ENCODE results near the gene DGAT2L6.
A peak's percentile ranks its signal among the peaks of the same experiment; 100 is the strongest.

The DGAT2L6 gene, protein sequence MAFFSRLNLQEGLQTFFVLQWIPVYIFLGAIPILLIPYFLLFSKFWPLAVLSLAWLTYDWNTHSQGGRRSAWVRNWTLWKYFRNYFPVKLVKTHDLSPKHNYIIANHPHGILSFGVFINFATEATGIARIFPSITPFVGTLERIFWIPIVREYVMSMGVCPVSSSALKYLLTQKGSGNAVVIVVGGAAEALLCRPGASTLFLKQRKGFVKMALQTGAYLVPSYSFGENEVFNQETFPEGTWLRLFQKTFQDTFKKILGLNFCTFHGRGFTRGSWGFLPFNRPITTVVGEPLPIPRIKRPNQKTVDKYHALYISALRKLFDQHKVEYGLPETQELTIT

DNA sequence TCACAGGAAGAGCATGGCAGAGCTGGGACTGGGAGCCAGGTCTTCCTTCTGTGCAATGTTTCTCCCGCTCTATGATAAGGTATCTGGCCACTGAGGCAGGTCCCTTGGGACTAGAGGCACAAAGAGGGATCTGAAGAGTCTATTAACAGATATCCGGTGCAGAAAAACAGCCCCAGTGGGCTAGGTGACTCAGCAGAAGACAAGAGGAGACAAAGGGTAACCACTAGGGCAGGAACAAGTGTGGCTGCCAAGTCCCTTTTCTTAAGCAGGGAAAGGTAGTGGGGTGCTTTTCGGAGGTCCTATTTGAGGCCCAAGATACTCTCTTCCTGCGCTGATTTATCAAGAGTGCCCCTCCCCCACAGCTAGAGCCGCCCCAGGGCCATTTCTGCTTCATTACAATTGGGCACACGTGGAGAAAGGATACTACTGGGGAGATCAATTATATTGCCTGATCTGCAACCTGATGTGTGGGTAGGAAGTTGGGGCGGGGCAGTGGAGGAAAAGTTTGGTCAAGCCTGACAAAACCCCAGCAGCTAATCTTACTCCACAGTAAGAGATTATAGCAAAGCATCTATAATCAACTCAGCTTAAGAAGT lies at the start of gene DGAT2L6:
Gene DGAT2L6 (plus strand): TSS at position 546 of the 596 bp plus-strand sequence. CDS start 100 bp downstream, outside the sequence.
- Histone ChIP-seq H3K27ac (no peak within 1 kb of the TSS), H3K4me3 (no peak within 1 kb of the TSS)

- Histone ChIP-seq H3K4me3 (no peak overlapping the region), H3K27ac (no peak overlapping the region)
These were observed 49.2 kb upstream of the DGAT2L6 start for GRCh38 chrX:70128071-70128470.

DNA sequence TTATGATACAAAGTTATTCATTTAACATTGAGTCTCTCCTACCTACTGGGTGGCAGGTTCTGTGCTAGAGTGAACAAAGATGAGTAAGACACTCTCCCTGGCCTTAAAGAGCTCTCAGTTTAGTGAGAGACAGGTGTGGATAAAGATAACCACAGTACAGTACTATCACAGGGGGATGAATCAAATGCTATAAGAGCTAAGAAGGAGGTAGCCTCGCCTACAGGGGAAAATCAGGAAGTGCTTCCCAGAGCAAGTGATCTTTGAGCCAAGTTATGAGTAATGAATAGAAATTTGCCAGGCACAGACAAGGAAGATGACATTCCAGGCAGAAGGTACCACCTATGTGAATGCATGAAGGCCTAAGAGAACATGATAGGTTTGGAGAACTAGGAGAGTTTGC lies 47.5 kb upstream of the DGAT2L6 start:
- Histone ChIP-seq H3K27ac (no peak overlapping the region), H3K4me3 (no peak overlapping the region)

- peak overlapping the region in 1 of 21 experiments; percentile 80 for H3K27ac ChIP-seq
- H3K4me3 ChIP-seq: no peak overlapping the region
These were observed 45.1 kb upstream of the DGAT2L6 start for GRCh38 chrX:70132224-70132623.

DNA sequence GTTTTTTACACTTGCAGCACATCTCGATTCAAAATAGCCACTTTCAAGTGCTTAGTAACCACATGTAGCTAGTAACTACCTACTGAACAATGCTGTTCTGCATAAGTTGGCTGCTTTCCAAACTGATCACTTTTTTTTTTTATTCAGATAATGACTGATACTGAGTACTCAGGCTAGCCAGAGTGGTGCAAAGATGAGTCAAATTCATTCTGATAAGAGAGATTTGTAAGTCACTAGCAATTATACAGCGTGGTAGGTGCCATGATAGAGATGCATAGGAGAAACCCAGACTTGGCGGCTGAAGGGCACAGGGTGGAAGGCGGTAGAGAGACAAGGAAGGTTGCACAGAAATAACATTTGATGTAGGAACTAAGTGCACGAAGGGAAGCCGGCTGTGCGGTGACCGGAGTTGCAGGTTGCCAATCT lies 44.4 kb upstream of the DGAT2L6 start:
- Histone ChIP-seq H3K4me3 (peak overlapping the region; percentile 46 to 67 (median 58)), H3K27ac (peak overlapping the region in 19 of 21 experiments; percentile 33 to 87 (median 78))

GRCh38 chrX:70133303-70134115 lies 43.8 kb upstream of the DGAT2L6 start, which contains the start of gene IGBP1:
Gene IGBP1 (plus strand): TSS chrX:70133447. CDS start chrX:70133948, 501 bp downstream.
- H3K4me3 ChIP-seq: peak within 1 kb of the TSS; percentile 46 to 67 (median 58)
- H3K27ac ChIP-seq: peak within 1 kb of the TSS; percentile 38 to 87 (median 77)

DNA sequence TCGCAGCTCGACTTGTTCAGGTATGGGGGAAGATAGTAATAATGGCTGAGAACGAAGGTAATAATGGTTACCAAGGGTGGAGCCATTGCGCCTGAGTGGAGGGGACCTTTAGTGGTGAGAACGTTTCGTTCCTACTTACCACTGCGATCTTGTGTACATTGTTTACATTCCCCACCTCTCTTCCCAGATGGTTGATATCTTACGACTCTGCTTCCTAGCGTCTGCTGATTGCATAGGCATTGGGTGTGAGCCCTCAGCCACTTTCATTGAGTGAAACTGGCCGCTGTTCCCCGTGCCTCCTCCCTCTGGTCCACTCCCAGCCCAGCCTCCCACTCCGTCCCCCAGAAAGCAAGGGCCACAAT lies 43.2 kb upstream of the DGAT2L6 start:
- Histone ChIP-seq H3K27ac (peak overlapping the region in 20 of 21 experiments; percentile 38 to 87 (median 78)), H3K4me3 (peak overlapping the region; percentile 46 to 67 (median 58))

DNA sequence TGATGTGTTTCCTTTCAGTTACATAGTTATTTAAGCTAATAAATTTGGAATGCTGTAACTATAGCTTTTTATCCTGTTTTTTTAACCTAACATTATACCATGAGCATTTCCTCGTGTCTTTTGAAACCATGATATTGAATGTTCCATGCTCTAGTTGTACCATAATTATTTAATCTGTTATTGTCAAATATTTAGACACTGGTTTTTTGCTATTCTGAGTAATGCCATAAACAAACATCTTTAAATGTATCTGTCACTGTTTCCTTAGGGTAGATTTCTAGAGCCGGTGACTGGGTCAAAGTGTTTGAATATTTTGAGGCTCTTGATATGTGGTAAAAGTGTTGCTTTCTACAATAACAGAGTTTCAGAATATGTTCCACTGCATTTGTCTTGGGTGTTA lies 38.7 kb upstream of the DGAT2L6 start:
- Histone ChIP-seq H3K4me3 (no peak overlapping the region), H3K27ac (no peak overlapping the region)

- H3K27ac ChIP-seq: no peak overlapping the region
- H3K4me3 ChIP-seq: no peak overlapping the region
These were observed 37.5 kb upstream of the DGAT2L6 start for GRCh38 chrX:70139736-70140135.

GRCh38 chrX:70141373-70141772 lies 35.9 kb upstream of the DGAT2L6 start:
- Histone ChIP-seq H3K4me3 (no peak overlapping the region), H3K27ac (no peak overlapping the region)

- peak overlapping the region in 1 of 21 experiments; percentile 8 for H3K27ac ChIP-seq
- no peak overlapping the region for H3K4me3 ChIP-seq
These were observed 10.4 kb upstream of the DGAT2L6 start for GRCh38 chrX:70166601-70167590.

- Histone ChIP-seq H3K4me3 (peak overlapping the region in 1 of 7 experiments; percentile 8), H3K27ac (peak overlapping the region in 8 of 21 experiments; percentile 11 to 65 (median 32))
These were observed 8.8 kb upstream of the DGAT2L6 start for GRCh38 chrX:70168238-70169188.

DNA sequence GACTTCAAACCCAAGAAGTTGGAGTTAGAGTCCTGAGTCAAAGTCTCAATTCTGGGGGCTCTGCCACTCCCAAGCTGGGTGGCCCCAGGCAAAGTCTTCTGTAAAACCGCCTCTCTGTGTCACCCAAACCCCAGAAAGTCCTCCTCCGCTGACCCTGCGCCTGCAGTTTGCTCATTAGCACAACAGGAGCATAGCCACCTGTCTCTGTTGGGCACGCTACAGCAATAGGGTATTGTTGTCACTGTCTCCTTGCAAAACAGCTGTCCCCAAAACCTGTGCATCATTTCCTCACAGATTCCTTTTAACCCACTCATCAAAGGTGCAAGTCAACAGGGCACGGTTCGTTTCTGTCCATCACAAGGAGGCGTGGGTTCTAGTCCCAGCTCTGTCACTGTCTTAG lies 8.0 kb upstream of the DGAT2L6 start:
- H3K4me3 ChIP-seq: no peak overlapping the region
- peak overlapping the region in 1 of 21 experiments; percentile 36 for H3K27ac ChIP-seq

- Histone ChIP-seq H3K27ac (no peak overlapping the region), H3K4me3 (no peak overlapping the region)
These were observed 5.7 kb upstream of the DGAT2L6 start for GRCh38 chrX:70171624-70172023.

GRCh38 chrX:70172221-70172620 lies 5.1 kb upstream of the DGAT2L6 start:
- H3K4me3 ChIP-seq: no peak overlapping the region
- H3K27ac ChIP-seq: no peak overlapping the region

DNA sequence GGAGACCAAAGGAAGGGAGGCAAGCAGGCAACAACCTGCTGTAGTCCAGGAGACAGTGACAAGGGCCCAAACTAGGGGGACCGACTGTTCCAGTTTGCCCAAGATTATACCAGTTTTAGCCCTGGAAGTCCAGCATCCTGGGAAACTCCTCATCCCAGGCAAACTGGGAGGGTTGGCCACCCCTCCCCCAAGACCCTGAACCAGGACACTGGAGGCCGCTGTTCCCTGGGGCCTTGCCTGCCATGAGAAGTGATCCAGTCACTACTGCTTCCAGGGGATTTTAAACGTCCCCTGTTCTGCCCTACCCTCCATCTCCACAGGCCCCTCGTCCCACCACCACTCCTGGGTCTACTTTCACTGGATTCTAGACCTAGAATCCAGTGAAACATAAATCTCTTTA lies 4.3 kb upstream of the DGAT2L6 start:
- no peak overlapping the region for H3K4me3 ChIP-seq
- H3K27ac ChIP-seq: no peak overlapping the region

GRCh38 chrX:70174754-70175153 lies 2.5 kb upstream of the DGAT2L6 start:
- Histone ChIP-seq H3K4me3 (no peak overlapping the region), H3K27ac (no peak overlapping the region)

GRCh38 chrX:70175338-70175737 lies 1.9 kb upstream of the DGAT2L6 start:
- no peak overlapping the region for H3K4me3 ChIP-seq
- H3K27ac ChIP-seq: no peak overlapping the region

Measured in skin epidermis (tissue), 12 donors.